ENCODE data around the gene MNAT1.

The MNAT1 gene

DNA sequence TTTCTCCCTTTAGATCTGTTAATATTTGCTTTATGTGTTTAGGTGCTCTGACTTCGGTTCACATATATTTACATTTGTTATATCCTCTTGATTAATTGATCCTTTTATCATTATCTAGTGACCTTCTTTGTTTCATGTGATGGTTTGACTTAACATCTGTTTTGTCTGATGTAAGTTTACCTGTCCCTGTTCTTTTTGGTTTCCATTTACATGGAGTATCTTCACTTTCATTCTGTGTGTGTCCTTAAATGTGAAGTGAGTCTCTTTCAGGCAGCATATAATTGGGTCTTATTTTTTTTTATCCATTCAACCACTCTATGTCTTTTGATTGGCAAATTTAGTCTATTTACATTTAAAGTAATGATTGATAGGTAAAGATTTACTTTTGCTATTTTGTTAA is 222.1 kb downstream of the MNAT1 start:
- H3K4me3 ChIP-seq (ENCODE audit: low read depth, low read length), result no peak overlapping the region

DNA sequence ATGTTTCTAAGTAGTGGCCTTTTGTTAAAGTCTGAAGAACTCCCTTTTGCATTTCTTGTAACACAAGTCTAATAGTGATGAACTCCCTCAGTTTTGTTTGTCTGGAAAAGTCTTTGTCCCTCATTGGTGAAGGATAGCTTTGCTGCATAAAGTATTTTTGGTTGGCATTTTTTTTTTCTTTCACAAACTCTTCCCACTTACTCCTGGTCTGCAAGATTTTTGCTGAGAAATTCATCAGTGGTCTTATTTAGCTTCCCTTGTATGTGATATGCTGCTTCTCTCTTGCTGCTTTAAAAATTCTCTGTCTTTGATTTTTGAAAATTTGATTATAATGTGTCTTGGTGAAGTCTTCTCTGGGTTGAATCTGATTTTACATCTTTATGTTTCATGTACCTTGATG is 223.6 kb downstream of the MNAT1 start:
- no peak overlapping the region for H3K4me3 ChIP-seq (ENCODE audit: low read depth, low read length)

GRCh38 chr14:60963761-60964160 is 229.2 kb downstream of the MNAT1 start:
- no peak overlapping the region for H3K4me3 ChIP-seq (ENCODE audit: low read depth, low read length)

DNA sequence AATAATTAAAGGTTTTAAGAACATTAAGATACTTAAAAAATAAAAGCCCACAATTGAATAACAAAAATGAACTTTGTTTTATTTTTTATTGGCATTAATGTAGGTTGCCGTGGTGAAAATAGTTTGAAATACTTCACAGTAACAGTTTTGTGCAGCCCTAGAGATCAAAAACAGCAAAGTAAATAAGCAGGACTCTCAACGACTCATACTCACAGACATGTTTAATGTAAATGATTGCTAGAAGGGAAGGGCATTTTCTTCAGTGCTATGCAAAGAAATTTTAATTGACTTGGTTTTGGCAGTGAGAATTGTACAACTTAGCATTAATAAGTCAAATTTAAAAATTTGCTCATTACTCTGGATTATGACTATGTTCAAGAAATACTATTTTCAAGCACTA is 230.3 kb downstream of the MNAT1 start:
- no peak overlapping the region for H3K4me3 ChIP-seq (ENCODE audit: low read depth, low read length)

DNA sequence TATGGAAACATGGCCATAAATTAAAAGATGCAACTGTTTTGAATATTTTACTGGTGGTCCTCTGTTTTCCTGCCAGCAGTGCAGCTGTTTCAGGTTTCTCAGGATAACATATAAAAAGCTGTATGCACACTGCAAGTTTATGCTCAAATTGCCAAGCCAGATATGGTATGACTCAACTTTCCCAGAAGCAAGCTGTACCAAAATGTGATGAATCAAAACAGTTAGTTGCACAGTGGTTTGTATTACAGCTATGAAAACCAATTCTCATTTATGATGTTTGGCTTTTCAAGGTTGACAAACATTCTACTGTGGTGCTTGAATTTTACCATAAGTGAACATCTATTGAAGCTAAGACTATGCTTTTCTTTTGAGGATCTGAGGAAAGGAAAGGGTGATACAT is 230.8 kb downstream of the MNAT1 start:
- H3K4me3 ChIP-seq (ENCODE audit: low read depth, low read length), result no peak overlapping the region

- no peak overlapping the region for H3K4me3 ChIP-seq (ENCODE audit: low read depth, low read length)
Measured at GRCh38 chr14:60968099-60968498, 233.5 kb downstream of the MNAT1 start.

- H3K4me3 ChIP-seq (ENCODE audit: low read depth, low read length), result no peak overlapping the region
Measured at GRCh38 chr14:60968671-60969070, 234.1 kb downstream of the MNAT1 start.

- H3K4me3 ChIP-seq (ENCODE audit: low read depth, low read length), result no peak overlapping the region
Measured at GRCh38 chr14:60970146-60970545, 235.6 kb downstream of the MNAT1 start.

DNA sequence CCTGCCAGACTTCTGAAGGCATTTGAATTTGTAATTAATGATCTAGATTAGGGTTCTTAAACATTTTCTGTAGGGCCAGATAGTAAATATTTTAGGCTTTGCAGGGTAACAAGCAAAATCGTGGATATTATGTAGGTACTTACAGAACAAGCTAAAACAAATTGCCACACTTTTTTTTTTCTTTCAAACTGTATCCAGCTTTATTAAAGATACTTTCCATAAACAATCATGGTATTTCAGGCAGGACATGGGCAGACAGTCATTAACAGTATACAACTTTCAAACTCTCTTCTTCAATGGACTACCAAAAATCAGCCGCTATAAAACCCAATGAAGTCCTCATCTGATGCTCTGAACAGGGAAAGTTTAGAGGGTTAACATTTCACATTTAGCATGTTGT is 236.7 kb downstream of the MNAT1 start:
- no peak overlapping the region for H3K4me3 ChIP-seq (ENCODE audit: low read depth, low read length)

DNA sequence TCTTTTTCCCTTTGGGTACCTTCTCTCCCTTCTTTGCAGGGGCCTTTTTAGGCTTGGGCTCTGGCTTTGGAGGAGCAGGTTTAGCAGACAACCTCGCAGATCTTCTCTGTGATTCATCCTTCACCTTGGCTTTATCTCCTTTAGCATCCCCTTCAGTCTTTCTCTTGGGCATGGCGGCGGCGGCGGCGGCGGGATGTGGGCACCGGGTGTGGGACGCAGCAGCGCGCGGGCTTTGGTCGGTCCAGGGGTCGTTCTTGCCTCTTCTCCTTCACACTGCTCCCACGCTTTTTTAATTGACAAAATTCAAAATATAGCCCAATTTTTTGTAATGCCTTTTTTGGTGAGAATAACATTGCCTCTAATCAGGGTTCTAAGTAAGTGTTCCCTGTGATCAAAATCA is 237.7 kb downstream of the MNAT1 start:
- H3K4me3 ChIP-seq (ENCODE audit: low read depth, low read length), result no peak overlapping the region

GRCh38 chr14:60973070-60973469 is 238.5 kb downstream of the MNAT1 start:
- H3K4me3 ChIP-seq (ENCODE audit: low read depth, low read length), result no peak overlapping the region

DNA sequence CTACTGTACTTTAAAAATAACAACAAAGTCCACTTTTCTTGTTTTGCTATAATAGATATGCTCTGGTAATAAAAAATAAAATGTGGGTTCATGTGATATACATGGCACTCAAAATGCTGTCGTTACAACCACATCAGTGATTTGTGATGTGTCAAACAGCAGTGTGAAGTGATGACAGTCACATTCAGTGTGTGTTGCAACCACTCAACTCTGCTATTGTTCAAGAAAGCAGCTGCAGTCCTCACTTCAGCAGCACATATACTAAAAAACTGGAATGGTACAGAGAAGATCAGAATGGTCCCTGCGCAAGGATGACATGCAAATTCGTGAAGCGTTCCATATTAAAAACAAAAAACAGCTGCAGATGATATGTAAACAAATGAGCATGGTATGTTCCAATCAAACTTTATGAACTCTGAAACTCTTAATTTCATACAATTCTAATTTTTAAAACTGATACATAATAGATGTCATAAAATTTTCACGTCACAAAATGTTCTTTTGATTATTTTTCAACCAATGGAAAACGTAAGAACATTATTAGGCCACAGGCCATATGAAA is 239.6 kb downstream of the MNAT1 start:
- no peak overlapping the region for H3K4me3 ChIP-seq (ENCODE audit: low read depth, low read length)

DNA sequence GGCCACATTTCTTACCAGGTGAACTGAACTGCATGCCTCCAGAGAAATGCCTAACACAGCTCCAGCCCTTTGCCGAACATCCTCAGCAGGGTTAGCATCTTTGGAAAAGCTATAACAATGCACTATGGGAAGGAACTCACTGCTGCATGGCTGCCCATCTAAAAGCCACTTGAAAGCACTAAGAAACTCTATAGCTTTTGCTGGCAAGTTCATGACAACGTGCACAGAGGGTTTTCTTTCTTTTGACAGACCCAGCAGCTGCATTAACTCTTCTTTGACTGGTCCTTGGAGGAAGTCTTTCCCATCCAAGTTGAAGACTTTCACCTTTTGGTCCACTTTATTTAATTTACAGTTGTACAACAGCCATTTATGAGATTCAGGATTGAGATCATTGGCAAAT is 241.0 kb downstream of the MNAT1 start:
- H3K4me3 ChIP-seq (ENCODE audit: low read depth, low read length), result no peak overlapping the region

- H3K4me3 ChIP-seq (ENCODE audit: low read depth, low read length), result no peak overlapping the region
Measured at GRCh38 chr14:60977847-60978246, 243.3 kb downstream of the MNAT1 start.

- peak within 1 kb of the TSS; percentile 92 for H3K4me3 ChIP-seq (ENCODE audit: low read depth, low read length)
Measured at GRCh38 chr14:60980811-60981632, 246.5 kb downstream of the MNAT1 start, which contains the start of the genes SLC38A6 and TRMT5. SLC38A6 (plus strand) TSS chr14:60981245; CDS start chr14:60981278, 33 bp downstream. TRMT5 (minus strand) TSS chr14:60981079; CDS start chr14:60980973, 106 bp downstream.

- peak overlapping the region; percentile 92 for H3K4me3 ChIP-seq (ENCODE audit: low read depth, low read length)
Measured at GRCh38 chr14:60981633-60982455, 247.3 kb downstream of the MNAT1 start.

- no peak overlapping the region for H3K4me3 ChIP-seq (ENCODE audit: low read depth, low read length)
Measured at GRCh38 chr14:60984196-60984595, 249.6 kb downstream of the MNAT1 start.

- H3K4me3 ChIP-seq (ENCODE audit: low read depth, low read length), result no peak overlapping the region
Measured at GRCh38 chr14:60986500-60986899, 251.9 kb downstream of the MNAT1 start.

- no peak overlapping the region for H3K4me3 ChIP-seq (ENCODE audit: low read depth, low read length)
Measured at GRCh38 chr14:60989599-60989998, 255.0 kb downstream of the MNAT1 start.

DNA sequence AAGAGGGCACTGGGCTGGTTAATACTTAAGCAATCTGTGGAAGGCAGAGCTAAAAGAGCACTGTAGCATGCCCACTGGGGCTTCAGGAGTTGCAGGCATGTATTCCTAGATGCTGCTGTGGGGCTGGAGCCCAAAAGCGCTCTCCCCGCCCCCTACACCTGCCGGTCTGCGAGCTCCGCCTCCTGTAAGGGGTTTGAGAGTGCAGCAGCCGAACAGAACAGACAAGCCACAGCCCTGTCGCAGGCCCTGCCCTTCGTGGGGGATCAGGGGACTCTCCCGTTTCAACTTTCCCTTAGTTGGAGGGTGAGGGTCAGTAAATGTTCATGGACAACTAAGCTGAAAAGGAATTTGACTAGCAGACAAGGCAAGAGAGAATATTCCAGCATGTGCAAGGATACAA is 264.1 kb downstream of the MNAT1 start:
- no peak overlapping the region for H3K4me3 ChIP-seq (ENCODE audit: low read depth, low read length)

DNA sequence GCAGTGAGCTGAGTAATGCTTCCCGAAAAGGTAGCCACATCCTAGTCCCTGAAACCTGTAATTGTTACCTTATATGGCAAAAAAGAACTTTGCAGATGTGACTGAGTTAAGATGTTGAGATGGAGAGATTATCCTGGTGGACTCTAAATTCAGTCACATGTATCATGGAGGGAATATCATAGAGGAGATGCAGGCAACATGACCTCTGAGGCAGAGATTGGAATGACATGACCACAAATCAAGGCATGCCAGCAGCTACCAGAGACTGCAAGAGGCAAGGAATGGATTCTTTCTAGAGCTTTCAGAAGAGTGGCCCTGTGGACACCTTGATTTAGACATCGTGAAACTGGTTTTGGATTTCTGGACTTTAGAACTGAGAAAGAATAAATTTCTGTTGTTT is 265.0 kb downstream of the MNAT1 start:
- H3K4me3 ChIP-seq (ENCODE audit: low read depth, low read length), result no peak overlapping the region

DNA sequence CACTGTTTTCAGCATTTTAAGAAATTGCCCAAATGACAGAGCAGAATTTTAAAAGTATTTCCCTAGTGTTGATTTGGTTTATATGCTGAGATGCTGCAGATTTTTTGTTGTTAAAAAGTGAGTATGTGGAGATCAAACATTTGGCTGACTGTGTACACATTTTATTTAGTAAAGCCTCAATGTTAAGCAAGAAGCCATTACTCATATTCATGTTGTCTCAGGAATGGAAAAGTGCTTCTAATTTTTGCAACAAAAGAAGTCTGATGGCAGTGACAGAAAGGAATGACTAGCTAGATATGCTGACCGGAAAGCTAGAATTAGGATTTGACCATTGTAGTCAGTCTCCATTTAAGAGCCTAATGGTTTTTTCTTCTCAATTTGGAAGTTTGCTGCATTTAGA is 269.0 kb downstream of the MNAT1 start:
- H3K4me3 ChIP-seq (ENCODE audit: low read depth, low read length), result no peak overlapping the region

All from iPS-11a (cell line).